Loucy (cell line): Measurements from ENCODE around the gene FAM180B.
A peak's percentile ranks its signal among the peaks of the same experiment; 100 is the strongest.

Experiments
- H2AFZ ChIP-seq: fragments of 200-600 bp; sonication (generic); 2 replicates; pipeline ENCODE4 v1.6.0; 2016; ENCODE audit warnings: antibody characterized with exemption, mild to moderate bottlenecking, low read length, moderate library complexity
- H3F3A ChIP-seq: fragments of 200-600 bp; 2 replicates; pipeline ENCODE4 v1.6.0; 2016; ENCODE audit warnings: antibody characterized with exemption, low read depth, mild to moderate bottlenecking
- H3K27me3 ChIP-seq: fragments of 200-600 bp; sonication (generic); 2 replicates; pipeline ENCODE4 v1.6.1; 2014; ENCODE audit warnings: low read length, mild to moderate bottlenecking; ENCODE audit not compliant: insufficient read depth, poor library complexity, severe bottlenecking
- H3K36me3 ChIP-seq: fragments of 200-600 bp; sonication (generic); 2 replicates; pipeline ENCODE4 v1.6.1; 2016; ENCODE audit warnings: low read length; ENCODE audit not compliant: insufficient read depth
- H3K4me1 ChIP-seq: fragments of 200-600 bp; sonication (generic); 2 replicates; pipeline ENCODE4 v1.5.1; 2014; ENCODE audit warnings: low read length, mild to moderate bottlenecking; ENCODE audit not compliant: insufficient read depth, poor library complexity, severe bottlenecking
- H3K4me2 ChIP-seq: fragments of 200-600 bp; sonication (generic); 2 replicates; pipeline ENCODE4 v1.6.0; 2014; ENCODE audit warnings: antibody characterized with exemption, low read length, low read depth, mild to moderate bottlenecking; ENCODE audit not compliant: poor library complexity, severe bottlenecking
- H3K4me3 ChIP-seq: fragments of 200-600 bp; sonication (generic); 2 replicates; pipeline ENCODE4 v1.5.1; 2014; ENCODE audit warnings: low read length, mild to moderate bottlenecking, mixed read lengths; ENCODE audit not compliant: poor library complexity, severe bottlenecking
- H3K79me2 ChIP-seq: fragments of 200-600 bp; sonication (generic); 2 replicates; pipeline ENCODE4 v1.6.1; 2014; ENCODE audit warnings: low read length; ENCODE audit not compliant: insufficient read depth
- H3K9ac ChIP-seq: fragments of 200-600 bp; sonication (generic); 2 replicates; pipeline ENCODE4 v1.6.0; 2014; ENCODE audit warnings: mild to moderate bottlenecking, low read depth, low read length, moderate library complexity; ENCODE audit not compliant: poor library complexity, severe bottlenecking
- H3K9me2 ChIP-seq: fragments of 200-600 bp; sonication (generic); replicated peaks from 2 replicates; pipeline ENCODE4 v1.6.1; 2016; ENCODE audit warnings: low read depth, low read length, mixed read lengths
- H3K9me3 ChIP-seq: fragments of 200-600 bp; sonication (generic); 2 replicates; pipeline ENCODE4 v1.6.1; 2014; ENCODE audit warnings: mild to moderate bottlenecking, antibody characterized with exemption, low read length, low read depth; ENCODE audit not compliant: insufficient read depth
- H4K20me1 ChIP-seq: fragments of 200-600 bp; sonication (generic); 2 replicates; pipeline ENCODE4 v1.6.0; 2014; ENCODE audit warnings: antibody characterized with exemption, low read length, mild to moderate bottlenecking; ENCODE audit not compliant: insufficient read depth, poor library complexity, severe bottlenecking
- CTCF ChIP-seq: fragments of 200-600 bp; sonication (generic); conservative IDR thresholded peaks from 2 replicates; pipeline ENCODE4 v1.5.1; 2014; ENCODE audit warnings: mild to moderate bottlenecking, antibody characterized with exemption, low read length
- EZH2phosphoT487 ChIP-seq: fragments of 200-600 bp; IDR thresholded peaks from 2 replicates; pipeline ENCODE4 v1.6.1; 2018; ENCODE audit warnings: antibody characterized with exemption, mild to moderate bottlenecking, moderate library complexity, borderline replicate concordance

Gene FAM180B

GRCh38 chr11:47615249-47615648 lies 28.8 kb downstream of the FAM180B start:
- Histone ChIP-seq H4K20me1 (no peaks in the 10 kb centered on the region), H3K9ac (no peak overlapping the region), H3K4me3 (no peak overlapping the region), H3K36me3 (peaks cover 17% of the 10 kb centered on the region; the same call in 1 of the 2 replicates), H3K4me1 (peaks cover 7% of the 10 kb centered on the region), H3K79me2 (no peaks in the 10 kb centered on the region), H3K9me2 (no peaks in the 10 kb centered on the region), H3K4me2 (no peak overlapping the region), H3K9me3 (no peaks in the 10 kb centered on the region), H3K27me3 (no peaks in the 10 kb centered on the region), H2AFZ (no peak overlapping the region), H3F3A (no peaks in the 10 kb centered on the region; the same call in 1 of the 2 replicates)
- no peak for TF ChIP-seq EZH2phosphoT487
- TF ChIP-seq CTCF: no peak

GRCh38 chr11:47616726-47617416 lies 30.4 kb downstream of the FAM180B start:
- Histone ChIP-seq H3K4me2 (no peak overlapping the region), H3K9me3 (no peaks in the 10 kb centered on the region), H2AFZ (no peak overlapping the region), H3K9me2 (no peaks in the 10 kb centered on the region), H4K20me1 (no peaks in the 10 kb centered on the region), H3K4me3 (no peak overlapping the region), H3K27me3 (no peaks in the 10 kb centered on the region), H3K79me2 (no peaks in the 10 kb centered on the region), H3F3A (peaks cover 2% of the 10 kb centered on the region; the same call in 1 of the 2 replicates), H3K4me1 (peaks cover 4% of the 10 kb centered on the region), H3K9ac (peak overlapping the region; percentile 57), H3K36me3 (peaks cover 29% of the 10 kb centered on the region; the same call in 1 of the 2 replicates)
- TF ChIP-seq CTCF (peak; percentile 99), EZH2phosphoT487 (no peak)

- Histone ChIP-seq H3K9ac (peak overlapping the region; percentile 57), H3K4me3 (no peak overlapping the region), H3K4me1 (peaks cover 4% of the 10 kb centered on the region), H3K27me3 (no peaks in the 10 kb centered on the region), H4K20me1 (no peaks in the 10 kb centered on the region), H3K9me2 (no peaks in the 10 kb centered on the region), H3F3A (peaks cover 2% of the 10 kb centered on the region; the same call in 1 of the 2 replicates), H3K9me3 (no peaks in the 10 kb centered on the region), H3K36me3 (peaks cover 35% of the 10 kb centered on the region; the same call in 1 of the 2 replicates), H3K79me2 (no peaks in the 10 kb centered on the region), H2AFZ (no peak overlapping the region), H3K4me2 (no peak overlapping the region)
- TF ChIP-seq EZH2phosphoT487 (no peak), CTCF (no peak)
Observed at GRCh38 chr11:47617417-47617809, 30.9 kb downstream of the FAM180B start.
